CD4-positive, alpha-beta memory T cell (primary cell): ENCODE results near the gene KCNIP2. TPM values are rescaled to one million over a fixed set of nuclear protein-coding genes. Genes with fewer than 3 reads are reported as not detected.

Source experiments
- CTCF ChIA-PET: fragments of 350-600 bp; sonication (Branson Sonifier 250); formaldehyde crosslinking; loops from one replicate; lab custom pipeline; 2021; ENCODE audit warnings: inconsistent platforms; ENCODE audit not compliant: partially characterized antibody; lab: Charles Lee
- POLR2A ChIA-PET: fragments of 350-600 bp; sonication (Branson Sonifier 250); formaldehyde crosslinking; loops from one replicate; lab custom pipeline; 2021; ENCODE audit not compliant: partially characterized antibody; lab: Charles Lee
- DNase-seq, 5 donors: peaks; one replicate each; pipeline versions ENCODE4 v3.0.0 to v3.0.0-alpha.2; 2020 to 2022; ENCODE audit warnings: mixed read lengths in 1 of 5
- H3K27ac ChIP-seq: one replicate; pipeline ENCODE4 v1.7.0; 2013; ENCODE audit warnings: low read depth, low read length
- H3K27me3 ChIP-seq: 2 replicates; pipeline ENCODE4 v1.7.0; 2013; ENCODE audit warnings: mild to moderate bottlenecking, low read length, moderate library complexity; ENCODE audit not compliant: insufficient read depth
- H3K36me3 ChIP-seq: 2 replicates; pipeline ENCODE4 v1.7.0; 2013; ENCODE audit warnings: mild to moderate bottlenecking, low read length, moderate library complexity; ENCODE audit not compliant: insufficient read depth
- H3K4me1 ChIP-seq: 2 replicates; pipeline ENCODE4 v1.7.0; 2013; ENCODE audit warnings: mild to moderate bottlenecking, low read length, moderate library complexity; ENCODE audit not compliant: insufficient read depth
- H3K4me3 ChIP-seq, 2 donors: one replicate each; pipeline ENCODE4 v1.7.0; 2013; ENCODE audit warnings: low read length in 2 of 2, mild to moderate bottlenecking in 1 of 2
- H3K9me3 ChIP-seq, 2 donors: one replicate each; pipeline ENCODE4 v1.7.0; 2013; ENCODE audit warnings: low read length in 2 of 2, control low read depth in 1 of 2; ENCODE audit not compliant: control insufficient read depth in 1 of 2
- H3K27ac Mint-ChIP-seq, 7 donors: one replicate each; pipeline ENCODE4 v1.8.0; 2020 to 2021; ENCODE audit warnings: mixed read lengths in 7 of 7, mild to moderate bottlenecking in 6 of 7, inconsistent platforms in 3 of 7, moderate library complexity in 3 of 7
- H3K27me3 Mint-ChIP-seq, 2 donors: one replicate each; pipeline ENCODE4 v1.8.0; 2020 to 2021; ENCODE audit warnings: mixed read lengths in 2 of 2
- H3K36me3 Mint-ChIP-seq, 2 donors: one replicate each; pipeline ENCODE4 v1.8.0; 2020 to 2021; ENCODE audit warnings: mixed read lengths in 2 of 2, inconsistent platforms in 1 of 2, mild to moderate bottlenecking in 1 of 2
- H3K4me1 Mint-ChIP-seq, 4 donors: one replicate each; pipeline ENCODE4 v1.8.0; 2020 to 2021; ENCODE audit warnings: mixed read lengths in 4 of 4, mild to moderate bottlenecking in 1 of 4
- H3K4me3 Mint-ChIP-seq, 8 donors: one replicate each; pipeline ENCODE4 v1.8.0; 2020 to 2021; ENCODE audit warnings: mixed read lengths in 8 of 8, mild to moderate bottlenecking in 7 of 8, moderate library complexity in 6 of 8, inconsistent platforms in 3 of 8
- H3K9me3 Mint-ChIP-seq, 8 donors: one replicate each; pipeline ENCODE4 v1.8.0; 2020 to 2021; ENCODE audit warnings: mixed read lengths in 8 of 8, mild to moderate bottlenecking in 5 of 8, inconsistent platforms in 3 of 8, moderate library complexity in 1 of 8
- intact Hi-C: fragments of 100-400 bp; cut with micrococcal nuclease; formaldehyde crosslinking; loops from one replicate; pipeline ENCODE4 v1.15.1; 2023
- polyA plus RNA-seq, 2 donors: library from polyadenylated mRNA; unstranded; fragments of 300-500 nt; fragmentation: Illumina TruSeq; gene quantifications; one replicate each; pipeline ENCODE4 v1.2.3, GENCODE V29; 2021
- total RNA-seq, 2 experiments: library from RNA; stranded (reverse); gene quantifications; one replicate each; pipeline ENCODE4 v1.2.3, GENCODE V29; 2021

Gene KCNIP2
- total and polyA plus RNA-seq, 4 experiments from 2014 or later, result 0.79 to 4.3 (median 2.3) TPM

- Histone ChIP-seq H3K27ac (no peak overlapping the region), H3K4me3 (peak overlapping the region; percentile 36 to 56), H3K4me1 (peaks cover 70% of the 10 kb centered on the region), H3K9me3 (no peaks in the 10 kb centered on the region), H3K36me3 (no peaks in the 10 kb centered on the region), H3K27me3 (peaks cover 37% of the 10 kb centered on the region)
- H3K4me1 Mint-ChIP-seq, result peaks cover 32 to 76% (median 51%) of the 10 kb centered on the region in 4 donors
- H3K9me3 Mint-ChIP-seq, result peaks cover 0 to 2% (median 0%) of the 10 kb centered on the region in 8 donors
- intact Hi-C loops, result no loop called here
- H3K4me3 Mint-ChIP-seq, result peak overlapping the region; percentile 72 to 90 (median 78)
- ChIA-PET CTCF (interaction anchor here (0.7 to 4.1 kb wide), 10 partner anchors 9 to 1993 kb away, joined by 3 to 35 read pairs (median 3); partner anchors contain the start of gene KCNIP2), POLR2A (interaction anchor here (1.0 kb wide), 1 partner anchor 37 kb away, joined by 3 read pairs; no protein-coding TSS in a partner anchor)
- H3K36me3 Mint-ChIP-seq, result peaks cover 0 to 4% of the 10 kb centered on the region in 2 donors
- H3K27ac Mint-ChIP-seq, result peak overlapping the region in 3 of 7 donors; percentile 8 to 94 (median 63)
- peak in 2 of 5 donors; percentile 24 to 39 for DNase-seq
- H3K27me3 Mint-ChIP-seq, result peaks cover 28 to 29% of the 10 kb centered on the region in 2 donors
These were observed 64.6 kb downstream of the KCNIP2 start for GRCh38 chr10:101778781-101779543.

DNA sequence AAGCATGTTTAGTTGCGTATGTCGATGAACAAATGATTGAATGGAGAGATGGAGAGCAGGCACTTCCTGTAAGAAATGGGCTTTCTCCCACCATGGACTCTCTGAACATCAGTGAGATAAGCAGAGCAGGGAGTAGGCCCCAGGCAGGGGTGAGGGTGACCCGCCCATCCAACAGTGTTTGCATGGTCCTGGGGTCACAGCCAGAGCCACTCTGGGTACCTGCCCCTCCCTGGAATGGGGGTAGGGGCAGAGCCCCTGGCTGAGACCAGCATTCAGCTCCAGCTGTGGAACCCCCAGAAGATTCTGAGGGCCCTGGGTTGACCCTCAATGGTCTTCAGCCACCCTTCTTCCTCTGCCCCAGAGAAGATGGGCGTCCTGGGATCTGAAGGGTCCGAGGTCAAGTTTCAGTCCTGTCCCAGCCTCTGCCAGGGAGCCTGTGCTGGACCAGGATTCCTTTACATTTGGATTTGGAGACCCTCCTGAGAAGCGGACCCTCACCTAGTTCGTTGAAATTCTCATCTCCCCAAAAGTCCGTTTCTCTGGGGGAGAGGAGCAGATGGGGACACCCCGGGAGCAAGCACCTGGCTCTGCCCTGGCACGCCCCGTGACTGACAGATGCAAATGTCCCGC lies 65.3 kb downstream of the KCNIP2 start:
- Histone ChIP-seq H3K36me3 (no peaks in the 10 kb centered on the region), H3K4me3 (no peak overlapping the region), H3K4me1 (peaks cover 63% of the 10 kb centered on the region), H3K27me3 (peaks cover 43% of the 10 kb centered on the region), H3K27ac (no peak overlapping the region), H3K9me3 (no peaks in the 10 kb centered on the region)
- Mint-ChIP-seq H3K9me3 (peaks cover 0 to 2% (median 0%) of the 10 kb centered on the region in 8 donors), H3K4me1 (peaks cover 33 to 76% (median 49%) of the 10 kb centered on the region in 4 donors), H3K27me3 (peaks cover 35 to 36% of the 10 kb centered on the region in 2 donors), H3K36me3 (peaks cover 0 to 3% of the 10 kb centered on the region in 2 donors), H3K27ac (peak overlapping the region in 2 of 7 donors; percentile 18 to 63), H3K4me3 (peak overlapping the region in 7 of 8 donors; percentile 72 to 90 (median 76))
- ChIA-PET CTCF (interaction anchor here (1.1 to 4.1 kb wide), 6 partner anchors 9 to 232 kb away, joined by 3 to 35 read pairs (median 4); partner anchors contain the start of gene KCNIP2), POLR2A (no interaction called here)
- DNase-seq, result no peak
- intact Hi-C loops, result no loop called here

- no peak for DNase-seq
- H3K4me1 Mint-ChIP-seq, result peaks cover 29 to 76% (median 45%) of the 10 kb centered on the region in 4 donors
- intact Hi-C loops, result no loop called here
- H3K4me3 Mint-ChIP-seq, result peak overlapping the region in 6 of 8 donors; percentile 1 to 59 (median 44)
- H3K36me3 Mint-ChIP-seq, result no peaks in the 10 kb centered on the region
- no peak overlapping the region for H3K27ac ChIP-seq
- ChIA-PET CTCF (interaction anchor here (4.1 kb wide), 1 partner anchor 10 kb away, joined by 23 read pairs; no protein-coding TSS in a partner anchor), POLR2A (no interaction called here)
- no peak overlapping the region for H3K4me3 ChIP-seq
- peaks cover 60% of the 10 kb centered on the region for H3K4me1 ChIP-seq
- H3K27me3 ChIP-seq, result peaks cover 47% of the 10 kb centered on the region
- H3K9me3 Mint-ChIP-seq, result no peaks in the 10 kb centered on the region
- H3K36me3 ChIP-seq, result no peaks in the 10 kb centered on the region
- H3K9me3 ChIP-seq, result no peaks in the 10 kb centered on the region
- peaks cover 36 to 41% of the 10 kb centered on the region in 2 donors for H3K27me3 Mint-ChIP-seq
- peak overlapping the region in 1 of 7 donors; percentile 18 for H3K27ac Mint-ChIP-seq
These were observed 65.9 kb downstream of the KCNIP2 start for GRCh38 chr10:101777619-101778145.

- H3K4me3 ChIP-seq, result no peak overlapping the region
- ChIA-PET POLR2A (no interaction called here), CTCF (no interaction called here)
- DNase-seq, result no peak
- peaks cover 47% of the 10 kb centered on the region for H3K4me1 ChIP-seq
- H3K9me3 ChIP-seq, result no peaks in the 10 kb centered on the region
- peaks cover 45 to 53% of the 10 kb centered on the region in 2 donors for H3K27me3 Mint-ChIP-seq
- peaks cover 51% of the 10 kb centered on the region for H3K27me3 ChIP-seq
- H3K4me3 Mint-ChIP-seq, result peak overlapping the region in 6 of 8 donors; percentile 20 to 59 (median 52)
- peaks cover 20 to 63% (median 35%) of the 10 kb centered on the region in 4 donors for H3K4me1 Mint-ChIP-seq
- H3K36me3 Mint-ChIP-seq, result no peaks in the 10 kb centered on the region
- no peak overlapping the region for H3K27ac ChIP-seq
- intact Hi-C loops, result no loop called here
- H3K36me3 ChIP-seq, result no peaks in the 10 kb centered on the region
- H3K27ac Mint-ChIP-seq, result no peak overlapping the region
- peaks cover 0 to 1% (median 0%) of the 10 kb centered on the region in 8 donors for H3K9me3 Mint-ChIP-seq
These were observed 67.3 kb downstream of the KCNIP2 start for GRCh38 chr10:101776161-101776817.

Other genes starting within 250 kb of the KCNIP2 start
- 10 to 100 TPM; 84.9 to 96.6 TPM for gene FBXW4, start 148.6 kb downstream of the KCNIP2 start, total RNA-seq
- gene FBXW4, start 148.6 kb downstream of the KCNIP2 start, polyA plus RNA-seq, result 1 to 10 TPM; 5.1 to 8.5 TPM
- gene FGF8, start 67.7 kb downstream of the KCNIP2 start, total RNA-seq, result not detected
- not detected for gene FGF8, start 67.7 kb downstream of the KCNIP2 start, polyA plus RNA-seq
- gene NPM3, start 60.4 kb downstream of the KCNIP2 start, total RNA-seq, result 10 to 100 TPM; 11.1 to 12.4 TPM
- gene NPM3, start 60.4 kb downstream of the KCNIP2 start, polyA plus RNA-seq, result 1 to 10 TPM; 5.3 to 6.8 TPM
- 100 to 1,000 TPM; 307 to 325 TPM for gene OGA, start 25.4 kb downstream of the KCNIP2 start, total RNA-seq
- gene OGA, start 25.4 kb downstream of the KCNIP2 start, polyA plus RNA-seq, result 10 to 100 TPM; 26.6 to 49.2 TPM
- 10 to 100 TPM; 31.4 to 31.8 TPM for gene ARMH3, start 212.4 kb upstream of the KCNIP2 start, total RNA-seq
- 10 to 100 TPM; 21.9 to 28.7 TPM for gene ARMH3, start 212.4 kb upstream of the KCNIP2 start, polyA plus RNA-seq
- 10 to 100 TPM; 25.1 to 27.9 TPM for gene HPS6, start 221.5 kb upstream of the KCNIP2 start, total RNA-seq
- 10 to 100 TPM; 27.0 to 27.1 TPM for gene HPS6, start 221.5 kb upstream of the KCNIP2 start, polyA plus RNA-seq